B cell (primary cell): ENCODE data around the gene GBE1. TPM values are rescaled to one million over a fixed set of nuclear protein-coding genes. Genes with fewer than 3 reads are reported as not detected.

Experiments
- ATAC-seq: fragments of 200-7000 bp; cut with Tn5 transposase; one replicate; pipeline ENCODE4 v1.10.0; 2021; ENCODE audit warnings: low read depth, mild to moderate bottlenecking, moderate number of reproducible peaks, moderate library complexity
- CTCF ChIA-PET: fragments of 350-600 bp; sonication (Branson Sonifier 250); formaldehyde crosslinking; loops from one replicate; lab custom pipeline; 2021; ENCODE audit warnings: antibody characterized with exemption, inconsistent platforms; lab: Charles Lee
- POLR2A ChIA-PET: fragments of 350-600 bp; sonication (Branson Sonifier 250); formaldehyde crosslinking; loops from one replicate; lab custom pipeline; 2021; ENCODE audit warnings: antibody characterized with exemption; lab: Charles Lee
- DNase-seq: peaks from one replicate; pipeline ENCODE4 v3.0.0; 2013
- H2AFZ ChIP-seq: 2 replicates; pipeline ENCODE4 v1.6.1; 2012; ENCODE audit warnings: mild to moderate bottlenecking, low read depth, low read length; ENCODE audit not compliant: insufficient read depth, poor library complexity, severe bottlenecking
- H3K27ac ChIP-seq, 2 donors: 1 replicate in 1 of 2; 2 replicates in 1 of 2; pipeline ENCODE4 v1.5.1; 2012 to 2013; ENCODE audit warnings: low read length in 2 of 2, mild to moderate bottlenecking in 2 of 2, moderate library complexity in 1 of 2
- H3K27me3 ChIP-seq, 4 experiments: fragments of 200-600 bp in 1 of 4; sonication (generic) in 1 of 4; replicated peaks in 1 of 4; 1 replicate in 2 of 4; 2 replicates in 2 of 4; pipeline versions ENCODE4 v1.6.1 to v1.7.0; 2013 to 2016; ENCODE audit warnings: low read length in 3 of 4, mild to moderate bottlenecking in 2 of 4, mixed read lengths in 1 of 4, moderate library complexity in 1 of 4; ENCODE audit not compliant: insufficient read depth in 4 of 4, control insufficient read depth in 3 of 4; ENCODE audit errors: control extremely low read depth in 1 of 4
- H3K36me3 ChIP-seq, 2 experiments: replicated peaks in 1 of 2; 1 replicate in 1 of 2; 2 replicates in 1 of 2; pipeline versions ENCODE4 v1.6.1 to v1.7.1; 2013; ENCODE audit warnings: low read length in 1 of 2; ENCODE audit not compliant: insufficient read depth in 2 of 2, control insufficient read depth in 1 of 2; ENCODE audit errors: control extremely low read depth in 1 of 2, extremely low read depth in 1 of 2
- H3K4me1 ChIP-seq, 2 donors: fragments of 200-600 bp in 1 of 2; sonication (generic) in 1 of 2; 1 replicate in 1 of 2; 2 replicates in 1 of 2; pipeline versions ENCODE4 v1.5.1 to v1.6.1; 2013 to 2017; ENCODE audit warnings: low read length in 2 of 2; ENCODE audit not compliant: control insufficient read depth in 2 of 2, insufficient read depth in 2 of 2
- H3K4me2 ChIP-seq: replicated peaks from 2 replicates; pipeline ENCODE3; 2012; ENCODE audit warnings: mild to moderate bottlenecking, low read depth, low read length; ENCODE audit not compliant: poor library complexity, severe bottlenecking
- H3K4me3 ChIP-seq, 5 experiments: fragments of 200-600 bp in 1 of 5; sonication (generic) in 1 of 5; 1 replicate in 3 of 5; 2 replicates in 2 of 5; pipeline versions ENCODE4 v1.5.1 to v1.7.0; 2011 to 2016; ENCODE audit warnings: low read length in 4 of 5, mild to moderate bottlenecking in 4 of 5, low read depth in 2 of 5, control low read depth in 1 of 5, moderate library complexity in 1 of 5; ENCODE audit not compliant: insufficient read depth in 1 of 5; ENCODE audit errors: control extremely low read depth in 1 of 5, extremely low read depth in 1 of 5
- H3K79me2 ChIP-seq: fragments of 200-600 bp; sonication (generic); one replicate; pipeline ENCODE4 v1.6.0; 2016; ENCODE audit warnings: low read length; ENCODE audit not compliant: control insufficient read depth, insufficient read depth
- H3K9ac ChIP-seq: fragments of 200-600 bp; sonication (generic); 2 replicates; pipeline ENCODE4 v1.6.1; 2017; ENCODE audit warnings: mild to moderate bottlenecking, low read length, moderate library complexity
- H3K9me3 ChIP-seq, 3 donors: one replicate each; pipeline versions ENCODE4 v1.6.1 to v1.7.1; 2013; ENCODE audit warnings: low read length in 2 of 3; ENCODE audit not compliant: control insufficient read depth in 2 of 3, insufficient read depth in 1 of 3; ENCODE audit errors: control extremely low read depth in 1 of 3
- H4K20me1 ChIP-seq: 2 replicates; pipeline ENCODE4 v1.6.0; 2012; ENCODE audit warnings: mild to moderate bottlenecking, low read length; ENCODE audit not compliant: insufficient read depth, control insufficient read depth, poor library complexity, severe bottlenecking
- H3K27ac Mint-ChIP-seq: one replicate; pipeline ENCODE4 v1.8.0; 2021; ENCODE audit warnings: mixed read lengths
- H3K27me3 Mint-ChIP-seq: one replicate; pipeline ENCODE4 v1.8.0; 2021; ENCODE audit warnings: mixed read lengths
- H3K4me1 Mint-ChIP-seq: one replicate; pipeline ENCODE4 v1.8.0; 2021; ENCODE audit warnings: mixed read lengths
- H3K4me3 Mint-ChIP-seq: one replicate; pipeline ENCODE4 v1.8.0; 2021; ENCODE audit warnings: mixed read lengths
- H3K9me3 Mint-ChIP-seq: one replicate; pipeline ENCODE4 v1.8.0; 2022; ENCODE audit warnings: mixed read lengths; ENCODE audit not compliant: insufficient read depth
- EZH2 ChIP-seq: IDR thresholded peaks from 2 replicates; pipeline ENCODE4 v1.6.1; 2012; ENCODE audit warnings: borderline replicate concordance, low read depth, mild to moderate bottlenecking, moderate library complexity, low read length; ENCODE audit not compliant: insufficient read depth, poor library complexity, severe bottlenecking
- WGBS: methylation state at CpG from one replicate; pipeline ENCODE4 v1.1.5; 2013; ENCODE audit warnings: missing lambda C conversion rate; ENCODE audit not compliant: insufficient coverage; 5-methylcytosine and 5-hydroxymethylcytosine counted together
- intact Hi-C: fragments of 100-400 bp; cut with micrococcal nuclease; formaldehyde crosslinking; loops from one replicate; pipeline ENCODE4 v1.10.0; 2022
- polyA plus RNA-seq: library from polyadenylated mRNA; depleted of rRNA; stranded (reverse); fragments of >200 nt; gene quantifications from 2 replicates; pipeline ENCODE4 v1.2.3, GENCODE V29; 2012
- total RNA-seq, 2 donors: library from RNA; stranded (reverse); fragments of 120-200 nt in 1 of 2; gene quantifications; 1 replicate in 1 of 2; 2 replicates in 1 of 2; pipeline versions ENCODE4 v1.2.3 to v1.2.4, GENCODE V29; 2013 to 2022
- TF ChIP-seq, protein P1 (sequence below): fragments of 200-600 bp; IDR thresholded peaks from one replicate; pipeline ENCODE4 v1.8.0; 2022; ENCODE audit warnings: antibody characterized with exemption, mild to moderate bottlenecking

GBE1 gene
- total and polyA plus RNA-seq, 2 donors (not counting 1 experiment from before 2014, with no cell fraction given) = 3.4 to 20.8 TPM

DNA sequence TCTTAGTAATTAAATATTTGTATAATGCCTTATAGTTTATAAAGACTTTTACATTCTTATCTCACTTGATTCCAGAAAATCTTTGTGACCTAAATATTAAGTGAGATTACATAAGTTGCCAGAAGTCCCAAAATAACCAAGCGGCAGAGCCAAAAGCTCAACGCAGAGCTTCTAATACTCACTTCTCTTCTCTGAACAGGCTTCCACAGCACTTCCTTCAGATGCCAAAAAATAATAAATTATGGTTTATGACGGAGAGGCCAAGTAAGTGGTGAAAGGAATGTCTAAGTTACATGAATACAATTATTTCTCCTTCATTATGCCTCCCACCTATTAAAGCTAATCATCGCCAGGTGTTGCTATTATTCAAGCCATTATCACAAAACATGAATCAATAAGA, 110.3 kb downstream of the GBE1 start:
- Mint-ChIP-seq H3K4me1 (no peaks in the 10 kb centered on the region), H3K9me3 (no peaks in the 10 kb centered on the region)
- WGBS = no CpG with 5 or more reads among the region's 4 CpGs

DNA sequence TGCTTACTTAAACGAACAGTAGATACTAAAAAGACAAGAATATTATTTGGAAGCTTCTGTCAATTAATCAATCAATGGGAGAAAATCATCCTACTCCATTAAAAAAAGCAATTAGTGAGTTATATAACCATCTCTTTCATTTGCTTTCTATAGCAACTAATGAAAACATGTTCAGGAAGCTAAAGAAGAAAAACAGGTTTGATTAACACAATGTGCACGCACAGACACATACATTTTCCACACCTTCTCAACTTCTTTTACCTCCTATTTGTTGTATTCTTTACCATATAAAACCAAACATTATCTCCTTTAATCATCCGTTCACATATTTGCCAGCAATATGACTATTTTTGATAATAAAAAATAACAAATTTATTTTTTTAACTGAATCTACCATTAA, 111.3 kb downstream of the GBE1 start:
- no CpG with 5 or more reads among the region's 3 CpGs for WGBS
- no peak overlapping the region for H3K4me3 Mint-ChIP-seq

More for the DNA sequence above, 110.3 kb downstream of the GBE1 start:
- Histone ChIP-seq H3K79me2 (no peaks in the 10 kb centered on the region), H4K20me1 (no peaks in the 10 kb centered on the region), H3K27ac (no peak overlapping the region), H3K27me3 (no peaks in the 10 kb centered on the region), H3K36me3 (no peaks in the 10 kb centered on the region), H3K4me3 (no peak overlapping the region), H3K4me1 (no peaks in the 10 kb centered on the region), H3K9ac (no peak overlapping the region), H3K9me3 (no peaks in the 10 kb centered on the region), H3K4me2 (no peak overlapping the region), H2AFZ (no peak overlapping the region)
- Mint-ChIP-seq H3K27me3 (no peaks in the 10 kb centered on the region), H3K27ac (no peak overlapping the region), H3K4me3 (no peak overlapping the region)
- POLR2A ChIA-PET = no interaction called here
- DNase-seq (no peak), ATAC-seq (no peak)
- intact Hi-C loops = no loop called here
- TF ChIP-seq, protein P1, sequence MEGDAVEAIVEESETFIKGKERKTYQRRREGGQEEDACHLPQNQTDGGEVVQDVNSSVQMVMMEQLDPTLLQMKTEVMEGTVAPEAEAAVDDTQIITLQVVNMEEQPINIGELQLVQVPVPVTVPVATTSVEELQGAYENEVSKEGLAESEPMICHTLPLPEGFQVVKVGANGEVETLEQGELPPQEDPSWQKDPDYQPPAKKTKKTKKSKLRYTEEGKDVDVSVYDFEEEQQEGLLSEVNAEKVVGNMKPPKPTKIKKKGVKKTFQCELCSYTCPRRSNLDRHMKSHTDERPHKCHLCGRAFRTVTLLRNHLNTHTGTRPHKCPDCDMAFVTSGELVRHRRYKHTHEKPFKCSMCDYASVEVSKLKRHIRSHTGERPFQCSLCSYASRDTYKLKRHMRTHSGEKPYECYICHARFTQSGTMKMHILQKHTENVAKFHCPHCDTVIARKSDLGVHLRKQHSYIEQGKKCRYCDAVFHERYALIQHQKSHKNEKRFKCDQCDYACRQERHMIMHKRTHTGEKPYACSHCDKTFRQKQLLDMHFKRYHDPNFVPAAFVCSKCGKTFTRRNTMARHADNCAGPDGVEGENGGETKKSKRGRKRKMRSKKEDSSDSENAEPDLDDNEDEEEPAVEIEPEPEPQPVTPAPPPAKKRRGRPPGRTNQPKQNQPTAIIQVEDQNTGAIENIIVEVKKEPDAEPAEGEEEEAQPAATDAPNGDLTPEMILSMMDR = no peak
- TF ChIP-seq EZH2 = no peak
- CTCF ChIA-PET = no interaction called here

More for the DNA sequence above, 111.3 kb downstream of the GBE1 start:
- ATAC-seq (no peak), DNase-seq (no peak)
- Mint-ChIP-seq H3K27ac (no peak overlapping the region), H3K9me3 (no peaks in the 10 kb centered on the region), H3K27me3 (no peaks in the 10 kb centered on the region), H3K4me1 (no peaks in the 10 kb centered on the region)
- TF ChIP-seq EZH2 = no peak
- TF ChIP-seq, protein P1 = no peak
- no peaks in the 10 kb centered on the region for H3K79me2 ChIP-seq
- no peak overlapping the region for H3K27ac ChIP-seq
- ChIA-PET CTCF (no interaction called here), POLR2A (no interaction called here)
- H3K36me3 ChIP-seq = peaks cover 0 to 4% of the 10 kb centered on the region in 2 experiments
- intact Hi-C loops = no loop called here
- no peak overlapping the region for H3K4me3 ChIP-seq
- no peaks in the 10 kb centered on the region for H4K20me1 ChIP-seq
- H3K4me2 ChIP-seq = no peak overlapping the region
- no peaks in the 10 kb centered on the region for H3K4me1 ChIP-seq
- no peaks in the 10 kb centered on the region for H3K9me3 ChIP-seq
- no peak overlapping the region for H2AFZ ChIP-seq
- H3K27me3 ChIP-seq = no peaks in the 10 kb centered on the region
- H3K9ac ChIP-seq = no peak overlapping the region
